Inflammatory macrophage treated with lipopolysaccharide for 4 hours (primary cell): ENCODE data around the gene TMEM179B.
"Not testable (repeated sequence)": the region's sequence is repeated elsewhere in the genome, so short reads cannot be mapped to it uniquely, and the experiment has no call there.

Experiments used
- DNase-seq: peaks from one replicate; pipeline ENCODE4 v3.0.0-alpha.2; 2020

TMEM179B gene

DNA sequence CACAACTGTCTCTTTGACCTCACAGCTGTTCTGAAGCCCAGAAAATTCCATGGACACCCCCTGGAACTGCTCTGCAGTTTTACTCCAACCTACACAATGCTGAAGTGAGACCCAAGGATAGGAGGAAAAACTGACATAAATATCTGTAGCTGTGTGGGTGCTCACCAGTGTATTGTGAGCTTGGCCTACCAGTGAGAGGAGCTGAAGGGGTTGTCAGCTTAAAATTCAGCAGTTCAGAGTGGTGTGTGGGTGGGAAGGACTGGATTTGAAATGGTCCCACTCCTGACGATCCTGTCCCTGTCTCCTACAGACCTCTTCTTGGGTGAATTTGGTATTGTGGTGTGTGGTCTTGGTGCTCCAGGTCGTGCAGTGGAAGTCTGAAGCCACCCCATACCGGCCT lies 2.4 kb downstream of the TMEM179B start:
- DNase-seq, result no peak

- DNase-seq, result peak; percentile 77
Observed at GRCh38 chr11:62791501-62792201, 4.4 kb downstream of the TMEM179B start, which contains the start of gene TMEM223. Gene TMEM223 (minus strand): TSS chr11:62792006. CDS start chr11:62791994, 12 bp downstream.

DNA sequence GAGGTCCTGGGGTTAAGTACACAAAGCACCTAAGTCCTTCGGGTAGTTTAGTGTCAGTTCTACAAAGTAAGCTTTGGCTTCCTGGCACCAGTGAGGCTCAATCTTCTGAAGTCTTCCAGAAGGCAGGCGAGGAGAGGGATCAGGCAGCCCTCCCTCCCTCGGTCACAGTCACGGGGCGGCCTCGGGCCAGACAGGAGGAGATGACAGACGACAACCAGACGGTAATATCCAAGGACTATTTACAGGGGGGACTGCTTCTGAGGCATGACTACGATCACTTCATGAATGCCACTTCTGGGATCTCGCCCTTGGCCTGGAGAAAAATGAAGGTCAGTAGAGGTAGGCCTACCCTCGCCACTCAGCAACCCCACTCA lies 5.0 kb downstream of the TMEM179B start:
- no peak for DNase-seq

DNA sequence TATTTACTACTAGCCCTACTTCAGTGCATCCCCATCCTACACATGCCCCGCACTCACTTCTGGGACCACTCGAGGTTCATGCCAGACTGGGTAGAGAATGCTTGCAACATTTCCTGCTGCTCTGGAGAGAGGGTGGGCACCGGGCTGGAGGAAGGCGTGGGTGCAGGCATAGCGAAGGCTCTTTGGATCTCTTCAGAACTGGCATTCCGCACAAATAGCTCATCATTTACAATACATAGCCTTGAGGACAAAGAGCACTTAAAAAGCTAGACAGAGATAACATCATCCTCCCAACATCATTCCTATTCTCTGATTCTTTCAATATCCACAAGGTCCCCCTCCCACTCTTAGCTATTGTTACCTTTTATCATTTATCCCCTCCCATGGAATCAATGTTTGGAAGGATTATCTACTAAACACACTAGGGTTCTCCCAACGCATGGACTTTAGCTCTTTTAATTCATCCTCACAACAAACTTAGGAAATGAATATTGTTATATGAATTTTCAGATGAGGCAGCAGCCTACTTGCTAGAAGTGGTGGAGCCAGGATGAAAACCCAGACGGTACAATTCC lies 7.1 kb downstream of the TMEM179B start:
- DNase-seq, result no peak

DNA sequence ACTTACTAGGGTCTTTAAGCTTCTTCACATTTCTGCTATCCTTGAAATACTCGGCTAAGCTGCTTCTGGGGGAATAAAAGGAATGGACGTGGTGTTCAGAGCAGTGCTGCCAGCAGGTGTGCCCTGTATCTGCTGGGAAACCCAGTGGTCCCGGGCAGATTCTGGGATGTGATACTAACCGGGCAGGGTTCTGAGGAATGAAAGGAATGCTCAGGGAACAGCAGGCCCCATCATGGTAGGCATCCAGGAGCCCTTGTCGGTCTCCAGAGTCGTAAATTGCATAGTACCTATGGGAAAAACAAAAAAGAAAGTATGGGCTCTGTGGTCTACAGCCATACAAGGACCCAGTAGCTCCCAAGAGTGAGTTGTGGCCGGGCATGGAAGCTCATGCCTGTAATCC lies 9.1 kb downstream of the TMEM179B start:
- no peak for DNase-seq

GRCh38 chr11:62799486-62799885 lies 12.3 kb downstream of the TMEM179B start:
- no peak for DNase-seq

DNA sequence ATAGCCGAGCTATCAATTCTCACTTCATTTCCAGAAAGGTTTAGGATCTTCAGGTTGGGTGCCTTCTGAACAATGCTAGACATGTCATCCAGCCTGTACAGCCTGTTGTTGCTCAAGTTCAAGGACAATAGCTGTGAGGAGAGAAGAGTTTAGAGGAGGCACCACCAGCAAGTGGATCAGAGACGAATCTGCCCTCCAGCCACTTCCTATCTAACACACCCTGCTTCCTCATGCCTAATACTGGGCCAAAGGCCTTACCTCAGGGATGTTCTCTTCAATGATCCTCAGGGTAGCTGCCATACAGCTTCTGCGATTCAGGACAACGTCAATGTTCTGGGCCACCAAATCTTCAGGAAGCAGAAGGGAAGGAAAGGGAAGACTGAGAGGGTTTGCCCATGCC lies 13.9 kb downstream of the TMEM179B start:
- no peak for DNase-seq

DNA sequence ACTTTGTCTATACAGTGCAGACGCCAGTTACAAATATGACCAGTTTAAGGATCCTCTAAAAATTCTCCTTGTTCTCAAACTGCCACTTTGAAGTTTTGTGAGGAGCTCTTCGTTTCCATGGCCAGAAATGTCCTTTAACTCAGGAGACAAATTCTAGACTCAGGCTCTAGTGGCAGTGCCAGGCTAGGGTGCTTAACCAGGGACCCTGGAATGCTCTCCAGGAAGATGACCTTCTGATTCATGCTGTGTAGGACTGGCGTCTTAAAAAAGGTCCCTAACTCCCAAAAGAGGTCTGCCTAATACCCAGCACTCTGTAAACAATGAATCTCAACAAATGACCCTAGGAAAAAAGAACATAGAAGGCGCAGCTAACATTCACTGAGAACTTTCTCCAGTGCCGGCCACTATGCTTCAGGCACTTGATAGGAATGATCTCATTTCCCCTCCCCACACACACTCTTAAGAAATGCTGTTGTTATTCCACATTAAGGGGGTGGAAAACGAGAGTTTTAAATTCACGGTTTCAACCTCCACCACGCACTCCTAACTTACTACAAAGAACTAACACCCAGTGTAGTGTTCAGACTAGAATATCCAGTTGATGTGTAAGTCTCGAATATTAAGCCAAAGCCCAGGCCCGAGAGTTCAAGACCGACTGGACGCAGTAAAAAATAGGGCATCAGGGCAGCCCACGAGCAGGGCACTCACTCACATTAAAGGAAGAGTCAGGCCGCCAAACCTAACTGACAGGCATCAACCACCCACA lies 17.3 kb downstream of the TMEM179B start:
- peak; percentile 68 for DNase-seq

GRCh38 chr11:62805076-62805892 lies 18.1 kb downstream of the TMEM179B start, which contains the start of gene NXF1:
Gene NXF1 (minus strand): TSS chr11:62805440. CDS start chr11:62805356, 84 bp downstream.
- DNase-seq, result peak; percentile 95

GRCh38 chr11:62805961-62806441 lies 18.8 kb downstream of the TMEM179B start:
- DNase-seq, result peak; percentile 38

DNA sequence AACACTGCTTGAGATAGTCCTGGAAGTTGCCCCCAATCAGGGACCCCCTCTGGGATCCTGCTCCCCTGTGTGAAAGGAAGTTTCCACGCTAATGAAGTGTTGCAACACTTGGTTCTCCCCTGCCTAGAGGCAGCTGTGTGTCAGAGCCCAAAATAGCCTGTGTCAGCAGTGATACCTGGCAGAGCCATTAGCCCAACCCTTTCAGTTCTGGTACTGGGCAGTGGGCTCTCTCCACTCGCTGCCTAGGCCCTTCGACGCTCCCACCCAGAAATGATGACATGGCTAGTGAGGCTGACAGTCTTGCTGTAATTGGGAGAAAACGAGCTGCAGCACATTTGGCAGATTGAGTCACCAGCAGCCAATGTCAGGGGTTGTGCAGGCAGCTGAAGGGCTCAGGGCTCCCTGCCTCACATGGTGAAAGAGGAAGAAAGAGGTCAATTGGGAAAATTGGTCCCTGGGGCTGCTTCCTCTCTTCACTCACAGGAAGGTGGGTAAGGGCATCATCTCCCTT lies 19.5 kb downstream of the TMEM179B start:
- DNase-seq, result peak; percentile 95

GRCh38 chr11:62810748-62811147 lies 23.5 kb downstream of the TMEM179B start:
- DNase-seq, result no peak

DNA sequence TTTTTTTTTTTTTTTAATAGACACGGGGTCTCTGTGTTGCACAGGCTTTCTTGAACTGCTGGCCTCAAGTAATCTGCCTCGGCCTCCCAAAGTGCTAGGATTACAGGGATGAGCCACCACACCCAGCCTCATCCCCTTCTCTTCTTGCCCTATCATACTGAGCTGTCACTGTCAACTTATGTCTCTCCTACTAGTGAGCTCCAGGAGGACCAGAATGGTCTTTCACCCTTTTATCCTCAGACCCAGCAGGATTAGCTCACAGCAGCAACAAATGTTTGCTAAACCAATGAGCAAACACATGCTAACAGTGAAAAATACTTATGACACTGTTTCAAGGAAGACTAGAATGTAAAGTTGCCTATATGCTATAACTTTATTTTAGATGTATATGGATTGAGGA lies 24.5 kb downstream of the TMEM179B start:
- no peak for DNase-seq

DNA sequence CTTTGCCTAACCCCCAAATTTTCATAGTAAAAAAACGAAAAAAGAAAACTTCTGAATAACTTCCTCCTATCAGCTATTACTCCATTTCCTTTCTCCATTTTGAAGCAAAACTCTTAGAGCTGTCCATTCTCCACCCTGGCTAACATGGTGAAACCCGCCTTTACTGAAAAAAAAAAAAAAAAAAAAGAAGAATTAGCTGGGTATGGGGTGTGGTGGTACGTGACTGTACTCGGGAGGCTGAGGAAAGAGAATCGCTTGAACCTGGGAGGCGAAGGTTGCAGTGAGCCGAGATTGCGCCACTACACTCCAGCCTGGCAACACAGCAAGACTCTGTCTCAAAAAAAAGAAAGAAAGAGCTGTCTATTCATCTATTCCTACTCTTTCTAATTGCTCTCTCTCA lies 29.4 kb downstream of the TMEM179B start:
- DNase-seq, result peak; percentile 86

- peak; percentile 61 for DNase-seq
Observed at GRCh38 chr11:62817129-62817528, 29.9 kb downstream of the TMEM179B start.

GRCh38 chr11:62823677-62824076 lies 36.5 kb downstream of the TMEM179B start:
- no peak for DNase-seq

DNA sequence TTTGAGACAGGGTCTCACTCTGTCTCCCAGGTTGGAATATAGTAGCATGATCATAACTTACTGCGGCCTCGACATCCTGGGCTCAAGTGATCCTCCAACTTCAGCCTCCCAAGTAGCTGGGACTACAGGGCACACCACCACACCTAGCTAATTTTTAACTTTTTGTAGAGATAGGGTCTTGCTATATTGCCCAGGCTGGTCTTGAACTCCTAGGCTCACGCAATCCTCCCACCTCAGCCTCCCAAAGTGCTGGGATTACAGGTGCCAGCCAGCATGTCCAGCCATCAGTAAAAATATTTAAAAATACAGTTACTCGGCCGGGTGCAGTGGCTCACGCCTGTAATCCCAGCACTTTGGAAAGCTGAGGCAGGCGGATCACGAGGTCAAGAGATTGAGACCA lies 40.9 kb downstream of the TMEM179B start:
- not testable (repeated sequence) for DNase-seq

GRCh38 chr11:62830904-62831519 lies 43.8 kb downstream of the TMEM179B start:
- DNase-seq, result no peak

GRCh38 chr11:62831520-62832335 lies 44.5 kb downstream of the TMEM179B start, which contains the start of gene STX5:
Gene STX5 (minus strand): TSS chr11:62832051. CDS start chr11:62831243, 808 bp downstream.
- peak; percentile 99 for DNase-seq

DNA sequence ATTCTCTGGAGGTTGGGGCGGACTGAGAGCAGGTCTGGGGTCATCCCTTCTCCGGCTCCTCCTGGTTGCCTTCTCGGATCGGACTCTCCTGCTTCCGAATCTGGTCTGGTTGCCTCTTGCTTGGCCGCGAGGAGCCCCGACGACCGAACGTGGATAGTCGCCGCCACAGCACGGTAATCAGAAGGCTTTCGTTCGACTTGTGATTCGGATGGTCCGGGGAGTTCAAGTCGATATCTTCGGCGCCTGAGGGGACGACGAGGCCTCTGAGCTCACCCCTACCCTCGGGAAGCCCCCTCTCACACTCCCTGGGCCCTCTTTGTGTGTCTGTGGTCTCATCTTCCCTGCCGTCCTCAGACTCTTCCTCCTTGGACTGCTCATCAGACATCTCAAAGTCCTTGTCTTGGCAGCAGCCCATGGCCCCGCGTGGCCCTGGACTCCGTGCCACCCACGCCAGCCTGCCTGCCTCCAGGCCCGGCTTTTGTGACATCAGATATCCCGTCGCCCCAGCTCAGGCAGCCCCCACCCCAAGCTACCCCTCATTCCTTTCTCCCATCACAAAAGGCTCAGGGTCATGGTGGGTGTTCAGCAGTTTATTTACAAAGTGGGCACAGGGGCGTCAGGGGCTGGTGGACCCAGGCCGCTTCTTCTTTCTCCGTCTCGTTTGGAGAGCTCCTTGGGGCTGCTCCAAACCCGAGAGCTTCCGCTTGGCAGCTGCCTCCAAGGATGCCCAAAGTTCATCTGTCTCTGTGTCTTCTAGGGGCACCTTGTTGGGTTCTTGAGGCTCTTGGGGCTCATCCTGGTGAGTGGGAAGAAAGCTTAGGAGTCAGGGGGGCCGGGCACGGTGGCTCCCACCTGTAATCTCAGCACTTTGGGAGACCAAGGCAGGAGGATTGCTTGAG lies 45.4 kb downstream of the TMEM179B start, which contains the start of gene TEX54:
TEX54 (minus strand) TSS at position 506 of the 899 bp plus-strand sequence.
- DNase-seq, result peak; percentile 18
